ENCODE data around the gene PSMB11.

Gene PSMB11

GRCh38 chr14:22996768-22997654 lies 45.0 kb upstream of the PSMB11 start:
- H3K9me3 ChIP-seq (ENCODE audit: severe bottlenecking): no peaks in the 10 kb centered on the region
- H3K36me3 ChIP-seq (ENCODE audit: low read depth): peaks cover 14% of the 10 kb centered on the region; the same call in 1 of the 2 replicates
- no peak for TF ChIP-seq CTCF (IDR thresholded peaks at IDR 0.05; ENCODE audit: poor library complexity, severe bottlenecking)
- no peak overlapping the region for H3K27ac ChIP-seq (ENCODE audit: poor library complexity, severe bottlenecking)
- no peak for ATAC-seq (ENCODE audit: low read depth)
- no peaks in the 10 kb centered on the region for H3K27me3 ChIP-seq (ENCODE audit: insufficient read depth, poor library complexity, severe bottlenecking)
- peaks cover 5% of the 10 kb centered on the region for H3K4me1 ChIP-seq (ENCODE audit: insufficient read depth, poor library complexity, severe bottlenecking)
- H3K4me3 ChIP-seq (ENCODE audit: severe bottlenecking): no peak overlapping the region
- no peak for DNase-seq (ENCODE audit: low spot score)

DNA sequence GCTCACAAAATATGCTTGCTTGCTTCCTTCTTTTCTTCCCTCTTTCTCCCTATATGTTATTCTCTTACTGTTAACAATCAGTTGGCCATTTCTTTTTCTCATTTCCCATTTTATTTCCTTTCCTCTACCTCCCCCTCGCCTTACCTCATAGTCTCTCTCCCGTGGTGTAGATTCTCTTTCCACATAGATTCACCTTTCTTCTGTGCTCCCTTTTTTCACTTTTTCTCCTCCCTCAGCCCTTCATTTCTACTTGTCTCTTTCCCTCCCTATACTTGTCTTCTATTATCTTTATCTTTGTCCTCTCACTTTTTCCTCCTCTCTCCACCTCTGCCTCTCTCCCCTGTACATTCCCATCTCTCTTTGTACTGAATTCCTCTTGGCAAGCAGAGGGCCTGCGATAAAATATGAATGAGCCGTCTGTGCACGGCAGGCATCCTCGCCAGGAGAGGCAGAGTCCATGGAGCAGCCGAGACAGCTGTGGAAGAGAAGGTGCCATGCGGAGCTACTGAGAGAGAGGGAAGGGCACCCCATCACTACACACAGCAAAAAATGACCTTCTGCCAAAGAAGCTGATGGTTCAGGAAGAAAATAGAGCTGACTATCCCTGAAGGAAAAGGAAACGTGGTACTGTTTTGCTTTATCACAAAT lies 44.2 kb upstream of the PSMB11 start:
- Histone ChIP-seq H3K27me3 (ENCODE audit: insufficient read depth, poor library complexity, severe bottlenecking) (no peaks in the 10 kb centered on the region), H3K36me3 (ENCODE audit: low read depth) (peaks cover 8% of the 10 kb centered on the region; the same call in 1 of the 2 replicates), H3K4me1 (ENCODE audit: insufficient read depth, poor library complexity, severe bottlenecking) (peaks cover 5% of the 10 kb centered on the region), H3K27ac (ENCODE audit: poor library complexity, severe bottlenecking) (no peak overlapping the region), H3K9me3 (ENCODE audit: severe bottlenecking) (no peaks in the 10 kb centered on the region), H3K4me3 (ENCODE audit: severe bottlenecking) (no peak overlapping the region)
- ATAC-seq (ENCODE audit: low read depth) (no peak), DNase-seq (ENCODE audit: low spot score) (no peak)
- no peak for TF ChIP-seq CTCF (IDR thresholded peaks at IDR 0.05; ENCODE audit: poor library complexity, severe bottlenecking)

- ATAC-seq (ENCODE audit: low read depth): no peak
- H3K36me3 ChIP-seq (ENCODE audit: low read depth): peaks cover 1% of the 10 kb centered on the region; the same call in 1 of the 2 replicates
- no peaks in the 10 kb centered on the region for H3K27me3 ChIP-seq (ENCODE audit: insufficient read depth, poor library complexity, severe bottlenecking)
- H3K9me3 ChIP-seq (ENCODE audit: severe bottlenecking): no peaks in the 10 kb centered on the region
- H3K4me3 ChIP-seq (ENCODE audit: severe bottlenecking): no peak overlapping the region
- no peak for TF ChIP-seq CTCF (IDR thresholded peaks at IDR 0.05; ENCODE audit: poor library complexity, severe bottlenecking)
- no peak overlapping the region for H3K27ac ChIP-seq (ENCODE audit: poor library complexity, severe bottlenecking)
- H3K4me1 ChIP-seq (ENCODE audit: insufficient read depth, poor library complexity, severe bottlenecking): peaks cover 5% of the 10 kb centered on the region
- DNase-seq (ENCODE audit: low spot score): no peak
These were observed 43.5 kb upstream of the PSMB11 start for GRCh38 chr14:22998329-22999012.

- no peaks in the 10 kb centered on the region for H3K36me3 ChIP-seq (ENCODE audit: low read depth)
- no peak for DNase-seq (ENCODE audit: low spot score)
- no peak for ATAC-seq (ENCODE audit: low read depth)
- H3K4me1 ChIP-seq (ENCODE audit: insufficient read depth, poor library complexity, severe bottlenecking): peaks cover 2% of the 10 kb centered on the region
- H3K9me3 ChIP-seq (ENCODE audit: severe bottlenecking): no peaks in the 10 kb centered on the region
- H3K27me3 ChIP-seq (ENCODE audit: insufficient read depth, poor library complexity, severe bottlenecking): no peaks in the 10 kb centered on the region
- H3K4me3 ChIP-seq (ENCODE audit: severe bottlenecking): no peak overlapping the region
- H3K27ac ChIP-seq (ENCODE audit: poor library complexity, severe bottlenecking): no peak overlapping the region
- TF ChIP-seq CTCF (IDR thresholded peaks at IDR 0.05; ENCODE audit: poor library complexity, severe bottlenecking): no peak
These were observed 41.2 kb upstream of the PSMB11 start for GRCh38 chr14:23000860-23001259.

All from RWPE2 (cell line).